ENCODE data around the gene NQO2.

The NQO2 gene

GRCh38 chr6:2990248-2990931, 9.3 kb upstream of the NQO2 start:
- TF ChIP-seq CTCF (conservative IDR thresholded peaks at IDR 0.05): no peak
- no peak for TF ChIP-seq ZFX (IDR thresholded peaks at IDR 0.05)
- peak overlapping the region; percentile 94 for H3K27ac ChIP-seq

DNA sequence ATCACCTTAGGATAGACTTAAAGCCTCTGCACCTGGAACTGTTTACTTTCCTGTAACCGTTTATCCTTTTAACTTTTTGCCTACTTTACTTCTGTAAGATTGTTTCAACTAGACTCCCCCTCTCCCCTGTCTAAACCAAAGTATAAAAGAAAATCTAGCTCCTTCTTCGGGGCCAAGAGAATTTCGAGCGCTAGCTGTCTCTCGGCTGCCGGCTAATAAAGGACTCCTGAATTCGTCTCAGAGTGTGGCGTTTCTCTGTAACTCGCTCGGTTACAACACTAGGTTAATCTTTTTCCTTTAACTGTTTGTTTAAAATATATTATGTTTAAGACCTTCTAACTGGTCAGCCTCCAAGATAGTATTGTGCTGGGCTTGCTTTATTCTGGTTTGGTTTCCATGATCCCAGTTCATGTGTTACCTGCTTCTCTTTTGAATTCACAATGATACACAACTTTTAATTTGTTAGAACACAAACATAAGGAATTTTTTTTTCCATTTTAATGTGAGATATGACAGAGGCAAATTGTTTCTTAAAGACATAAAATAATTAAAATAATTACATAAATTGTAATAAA, 8.7 kb upstream of the NQO2 start:
- peak overlapping the region; percentile 94 for H3K27ac ChIP-seq

GRCh38 chr6:2992330-2992979, 7.2 kb upstream of the NQO2 start:
- H3K27ac ChIP-seq: no peak overlapping the region
- TF ChIP-seq ZFX (IDR thresholded peaks at IDR 0.05): no peak
- TF ChIP-seq CTCF (conservative IDR thresholded peaks at IDR 0.05): no peak

More for the DNA sequence above, 8.7 kb upstream of the NQO2 start:
- no peak for TF ChIP-seq CTCF (conservative IDR thresholded peaks at IDR 0.05)
- no peak for TF ChIP-seq ZFX (IDR thresholded peaks at IDR 0.05)

GRCh38 chr6:2993755-2994317, 5.9 kb upstream of the NQO2 start:
- TF ChIP-seq ZFX (IDR thresholded peaks at IDR 0.05): no peak
- no peak for TF ChIP-seq CTCF (conservative IDR thresholded peaks at IDR 0.05)
- no peak overlapping the region for H3K27ac ChIP-seq

DNA sequence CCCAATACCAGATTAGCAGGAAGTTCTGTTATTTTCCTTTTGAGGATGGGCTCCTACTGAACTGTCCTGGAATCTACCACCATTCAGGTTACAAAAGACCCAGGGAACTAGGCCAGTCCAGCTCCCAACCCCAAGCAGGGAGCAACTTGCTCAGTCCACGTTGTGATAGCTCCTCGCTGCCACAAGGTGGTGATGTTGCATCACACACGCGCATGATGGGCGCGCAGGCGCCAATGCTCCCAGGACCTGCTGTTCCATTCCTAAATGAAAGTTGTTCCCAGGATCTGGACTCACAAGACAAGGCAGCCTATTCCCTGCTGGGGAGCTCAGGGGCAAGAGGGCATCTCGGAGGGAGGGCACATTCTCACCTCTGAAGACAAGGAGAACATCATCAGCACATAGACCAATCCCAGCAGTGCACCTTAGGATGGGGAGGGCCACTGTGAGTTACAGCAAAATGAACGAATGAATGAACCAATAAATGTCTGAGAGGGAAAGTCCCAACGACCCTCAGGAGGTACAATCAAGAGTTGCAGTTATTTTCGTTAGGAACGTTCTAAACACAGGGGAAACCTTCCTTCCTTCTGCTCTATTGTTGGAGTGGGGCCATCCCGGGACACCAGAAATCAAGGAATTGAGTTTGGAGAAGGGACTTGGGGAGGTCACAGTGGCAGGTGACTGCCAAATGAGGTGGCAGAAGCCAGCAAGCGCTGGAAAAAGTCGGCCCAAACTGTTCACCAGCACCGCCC, 1.3 kb upstream of the NQO2 start:
- TF ChIP-seq CTCF (conservative IDR thresholded peaks at IDR 0.05): peak; percentile 84
- peak overlapping the region; percentile 14; the same call in 1 of the 2 replicates for H3K27ac ChIP-seq

GRCh38 chr6:2998998-2999617, 586 bp upstream of the NQO2 start:
- peak overlapping the region; percentile 14; the same call in 1 of the 2 replicates for H3K27ac ChIP-seq
- no peak for TF ChIP-seq CTCF (conservative IDR thresholded peaks at IDR 0.05)

All from C4-2B (cell line).